ENCODE measurements around the gene SETD4. TPM values are rescaled to one million over a fixed set of nuclear protein-coding genes. Genes with fewer than 3 reads are reported as not detected.
A peak's percentile ranks its signal among the peaks of the same experiment; 100 is the strongest.

Gene SETD4
- total RNA-seq, 2 donors from 2014 or later, result 14.1 to 18.3 TPM

- TF ChIP-seq CTCF (IDR thresholded peaks at IDR 0.05), result no peak
- peak; percentile 43 for ATAC-seq (ENCODE audit: insufficient number of reproducible peaks, low FRiP score, low read depth)
Measured at GRCh38 chr21:36097427-36098181, 37.3 kb upstream of the SETD4 start.

DNA sequence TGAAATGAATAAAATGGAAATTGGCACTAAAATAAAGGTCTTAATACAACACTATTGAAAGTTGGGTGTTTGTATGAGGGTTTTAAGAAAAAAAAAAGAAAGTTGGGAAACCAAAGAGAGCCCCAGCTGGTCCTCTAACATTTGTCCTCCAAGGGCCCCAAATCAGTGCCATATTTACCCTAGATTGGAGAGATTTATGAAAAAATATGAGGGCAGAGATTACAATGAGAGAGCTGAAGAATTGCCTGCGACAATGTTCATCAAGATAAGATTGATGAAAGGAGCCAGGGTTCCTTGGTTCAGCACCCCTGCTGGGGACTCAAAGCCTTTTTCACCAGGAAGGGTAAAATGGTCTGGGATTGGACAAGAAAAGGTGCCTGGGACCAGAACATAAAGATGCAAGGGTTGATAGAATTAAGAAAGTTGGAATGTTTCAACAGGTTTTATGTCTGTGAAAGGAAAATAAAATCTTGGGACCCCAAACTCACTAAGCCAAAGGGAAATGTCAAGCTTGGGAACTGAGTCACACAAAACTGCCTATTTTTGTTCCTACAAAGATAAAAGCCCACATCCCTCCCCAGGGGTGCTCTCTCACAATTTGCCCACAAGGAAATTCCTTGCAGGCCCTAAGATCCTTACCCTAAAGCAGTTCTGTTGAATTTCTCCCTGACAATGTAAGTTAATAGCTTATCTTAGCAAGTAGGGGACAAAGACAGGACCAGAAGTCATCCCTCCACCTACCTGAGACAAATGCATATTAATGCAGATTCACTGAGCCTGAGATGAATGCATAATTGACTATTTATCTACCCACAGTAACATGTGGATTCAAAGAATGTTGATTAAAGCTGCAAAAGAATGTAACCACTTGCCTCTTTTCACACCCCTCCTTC lies 36.3 kb upstream of the SETD4 start:
- Histone ChIP-seq H3K36me3 (no peaks in the 10 kb centered on the region), H3K9me3 (no peaks in the 10 kb centered on the region), H3K4me1 (ENCODE audit: control insufficient read depth in 1 of 2, low read depth in 2 of 2) (peaks cover 0 to 11% of the 10 kb centered on the region in 2 donors), H3K27ac (no peak overlapping the region), H3K4me3 (no peak overlapping the region), H3K27me3 (replicated peaks; ENCODE audit: insufficient read depth) (no peaks in the 10 kb centered on the region)
- no peak for DNase-seq (ENCODE audit: low spot score)
- ATAC-seq (ENCODE audit: insufficient number of reproducible peaks, low FRiP score, low read depth), result no peak
- no peak for TF ChIP-seq CTCF (IDR thresholded peaks at IDR 0.05)

More at GRCh38 chr21:36097427-36098181, 37.3 kb upstream of the SETD4 start:
- H3K4me3 ChIP-seq, result no peak overlapping the region
- no peaks in the 10 kb centered on the region for H3K9me3 ChIP-seq
- no peaks in the 10 kb centered on the region for H3K36me3 ChIP-seq
- no peak for DNase-seq (ENCODE audit: low spot score)
- H3K27me3 ChIP-seq (replicated peaks; ENCODE audit: insufficient read depth), result no peaks in the 10 kb centered on the region
- H3K27ac ChIP-seq, result no peak overlapping the region
- H3K4me1 ChIP-seq (ENCODE audit: control insufficient read depth in 1 of 2, low read depth in 2 of 2), result peaks cover 0 to 11% of the 10 kb centered on the region in 2 donors

DNA sequence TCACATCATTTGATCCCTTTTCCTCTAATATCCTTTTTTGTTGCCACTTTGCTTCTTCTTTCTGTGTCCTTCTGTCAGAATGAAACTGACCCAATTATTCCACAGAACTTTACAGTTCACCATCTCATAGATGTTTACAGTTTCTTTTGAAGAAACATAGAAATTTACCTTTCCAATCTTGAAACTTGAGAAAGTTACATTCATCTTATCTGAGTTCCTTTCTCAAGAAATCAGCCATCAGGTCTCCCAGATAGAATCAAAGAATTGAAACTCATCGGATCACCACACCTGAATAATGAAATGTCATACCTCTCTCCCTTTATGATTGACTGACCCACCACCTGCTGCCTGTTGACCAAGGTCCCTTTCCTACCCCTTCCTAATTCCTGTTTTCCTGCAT lies 33.2 kb upstream of the SETD4 start:
- Histone ChIP-seq H3K9me3 (no peaks in the 10 kb centered on the region), H3K27ac (no peak overlapping the region), H3K4me3 (no peak overlapping the region), H3K27me3 (replicated peaks; ENCODE audit: insufficient read depth) (no peaks in the 10 kb centered on the region), H3K4me1 (ENCODE audit: control insufficient read depth in 1 of 2, low read depth in 2 of 2) (peaks cover 0 to 11% of the 10 kb centered on the region in 2 donors), H3K36me3 (no peaks in the 10 kb centered on the region)
- no peak for ATAC-seq (ENCODE audit: insufficient number of reproducible peaks, low FRiP score, low read depth)
- TF ChIP-seq CTCF (IDR thresholded peaks at IDR 0.05), result no peak
- no peak for DNase-seq (ENCODE audit: low spot score)

GRCh38 chr21:36092681-36093080 lies 32.4 kb upstream of the SETD4 start:
- Histone ChIP-seq H3K36me3 (no peaks in the 10 kb centered on the region), H3K27ac (no peak overlapping the region), H3K27me3 (replicated peaks; ENCODE audit: insufficient read depth) (no peaks in the 10 kb centered on the region), H3K9me3 (no peaks in the 10 kb centered on the region), H3K4me3 (no peak overlapping the region), H3K4me1 (ENCODE audit: control insufficient read depth in 1 of 2, low read depth in 2 of 2) (peaks cover 0 to 6% of the 10 kb centered on the region in 2 donors)
- ATAC-seq (ENCODE audit: insufficient number of reproducible peaks, low FRiP score, low read depth) (no peak), DNase-seq (ENCODE audit: low spot score) (no peak)
- no peak for TF ChIP-seq CTCF (IDR thresholded peaks at IDR 0.05)

DNA sequence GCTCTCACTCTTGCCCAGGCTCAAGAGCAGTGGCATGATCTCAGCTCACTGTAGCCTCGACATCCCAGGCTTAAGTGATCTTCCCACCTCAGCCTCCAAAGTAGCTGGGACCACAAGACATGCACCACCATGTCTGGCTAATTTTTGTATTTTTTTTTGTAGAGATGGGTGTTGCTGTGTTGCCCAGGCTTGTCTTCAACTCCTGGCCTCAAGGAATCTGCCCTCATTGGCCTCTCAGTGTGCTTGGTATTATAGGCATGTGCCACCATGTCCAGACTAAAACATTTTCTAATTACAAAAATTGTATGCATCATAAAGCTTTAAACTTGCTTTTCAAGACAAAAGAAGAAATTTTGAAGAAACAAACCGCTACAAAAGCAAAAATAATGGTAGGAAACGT lies 29.6 kb upstream of the SETD4 start:
- DNase-seq (ENCODE audit: low spot score), result no peak
- no peaks in the 10 kb centered on the region for H3K36me3 ChIP-seq
- H3K27ac ChIP-seq, result no peak overlapping the region
- TF ChIP-seq CTCF (IDR thresholded peaks at IDR 0.05), result no peak
- H3K9me3 ChIP-seq, result no peaks in the 10 kb centered on the region
- H3K4me3 ChIP-seq, result no peak overlapping the region
- no peaks in the 10 kb centered on the region for H3K4me1 ChIP-seq (ENCODE audit: control insufficient read depth in 1 of 2, low read depth in 2 of 2)
- no peaks in the 10 kb centered on the region for H3K27me3 ChIP-seq (replicated peaks; ENCODE audit: insufficient read depth)
- no peak for ATAC-seq (ENCODE audit: insufficient number of reproducible peaks, low FRiP score, low read depth)
